NK-92 treated with Interleukin-12 subunit alpha and Interleukin-12 subunit beta, amount 100 ng/mL, for 24 hours (cell line): Measurements from ENCODE around the gene HRG.

Experiments used
- DNase-seq: peaks from one replicate; lab custom pipeline; 2025; lab: John Stamatoyannopoulos, UW

Gene HRG

GRCh38 chr3:186638259-186638658 is 27.6 kb upstream of the HRG start:
- DNase-seq = no peak

- no peak for DNase-seq
Observed at GRCh38 chr3:186639778-186640472, 25.9 kb upstream of the HRG start, which contains the start of gene FETUB. Gene FETUB (plus strand): TSS chr3:186640399. CDS start chr3:186640461, 62 bp downstream.

GRCh38 chr3:186640473-186640818 is 25.4 kb upstream of the HRG start:
- DNase-seq = no peak

- no peak for DNase-seq
Observed at GRCh38 chr3:186640929-186641328, 24.9 kb upstream of the HRG start.

GRCh38 chr3:186642014-186642413 is 23.8 kb upstream of the HRG start:
- peak; percentile 8 for DNase-seq

GRCh38 chr3:186643493-186643892 is 22.3 kb upstream of the HRG start:
- peak; percentile 40 for DNase-seq

GRCh38 chr3:186644683-186645082 is 21.1 kb upstream of the HRG start:
- no peak for DNase-seq

- DNase-seq = no peak
Observed at GRCh38 chr3:186646106-186646505, 19.7 kb upstream of the HRG start.

- no peak for DNase-seq
Observed at GRCh38 chr3:186646841-186647240, 19.0 kb upstream of the HRG start.

- DNase-seq = no peak
Observed at GRCh38 chr3:186648851-186649250, 17.0 kb upstream of the HRG start.

GRCh38 chr3:186651678-186652215 is 14.1 kb upstream of the HRG start:
- DNase-seq = no peak

- no peak for DNase-seq
Observed at GRCh38 chr3:186653080-186653707, 12.6 kb upstream of the HRG start.

- DNase-seq = no peak
Observed at GRCh38 chr3:186653984-186654383, 11.8 kb upstream of the HRG start.

GRCh38 chr3:186663361-186664118 is 2.3 kb upstream of the HRG start:
- DNase-seq = no peak

- no peak for DNase-seq
Observed at GRCh38 chr3:186664119-186664495, 1.7 kb upstream of the HRG start.

GRCh38 chr3:186664506-186664905 is 1.3 kb upstream of the HRG start:
- no peak for DNase-seq

GRCh38 chr3:186668426-186668825 is 2.6 kb downstream of the HRG start:
- no peak for DNase-seq

GRCh38 chr3:186669378-186670084 is 3.7 kb downstream of the HRG start:
- DNase-seq = no peak

- no peak for DNase-seq
Observed at GRCh38 chr3:186670155-186670554, 4.3 kb downstream of the HRG start.

GRCh38 chr3:186671051-186671450 is 5.2 kb downstream of the HRG start:
- no peak for DNase-seq

GRCh38 chr3:186678604-186679003 is 12.8 kb downstream of the HRG start:
- no peak for DNase-seq

GRCh38 chr3:186679151-186679550 is 13.3 kb downstream of the HRG start:
- no peak for DNase-seq
